Endometrial microvascular endothelial cells (primary cell): ENCODE data around the gene C1orf53. TPM values are rescaled to one million over a fixed set of nuclear protein-coding genes. Genes with fewer than 3 reads are reported as not detected.
"Not testable (repeated sequence)": the region's sequence is repeated elsewhere in the genome, so short reads cannot be mapped to it uniquely, and the experiment has no call there.

Experiments
- in situ Hi-C: cut with HindIII; loops from 2 replicates; pipeline ENCODE4 v1.10.0; 2017; ENCODE audit warnings: low sequenced_read_pairs, low pct_unique_long_range_greater_than_20kb; ENCODE audit errors: inconsistent ontology term
- total RNA-seq: library from RNA; depleted of rRNA; stranded (reverse); fragments of >200 nt; gene quantifications from one replicate; pipeline ENCODE4 v1.2.3, GENCODE V29; 2015; ENCODE audit errors: inconsistent ontology term

C1orf53 gene
- total RNA-seq, 1 donor from 2014 or later: not detected

DNA sequence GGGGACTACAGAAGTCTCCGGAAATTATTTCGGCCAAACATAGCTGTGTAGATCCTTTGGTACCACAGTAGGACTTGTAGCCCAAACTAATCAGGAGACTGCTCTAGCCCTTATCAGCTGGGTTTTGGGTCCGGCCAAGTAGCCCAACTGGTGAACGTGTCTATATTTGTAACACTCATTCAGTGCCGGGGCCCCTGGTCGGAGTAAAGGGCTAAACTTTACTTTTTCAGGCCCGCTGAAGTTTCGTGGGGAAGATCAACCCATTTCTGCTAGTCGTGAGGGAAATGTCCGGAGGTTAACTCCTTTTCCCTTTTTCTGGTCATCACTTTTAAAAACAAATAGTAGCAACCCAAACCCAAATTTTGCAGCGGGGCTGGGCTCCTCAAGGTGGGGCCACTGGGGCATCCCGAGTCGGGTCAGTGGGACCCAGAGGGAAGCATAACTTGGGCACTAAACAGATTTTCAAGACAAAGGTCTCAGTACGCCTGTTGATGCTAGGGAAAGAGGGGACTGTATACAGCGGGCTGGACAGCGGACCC is 16.4 kb downstream of the C1orf53 start:
- in situ Hi-C loops: no loop called here

- in situ Hi-C loops: no loop called here
Measured at GRCh38 chr1:197919346-197920066, 17.1 kb downstream of the C1orf53 start.

- in situ Hi-C loops: no loop called here
Measured at GRCh38 chr1:197920067-197920396, 17.6 kb downstream of the C1orf53 start.

DNA sequence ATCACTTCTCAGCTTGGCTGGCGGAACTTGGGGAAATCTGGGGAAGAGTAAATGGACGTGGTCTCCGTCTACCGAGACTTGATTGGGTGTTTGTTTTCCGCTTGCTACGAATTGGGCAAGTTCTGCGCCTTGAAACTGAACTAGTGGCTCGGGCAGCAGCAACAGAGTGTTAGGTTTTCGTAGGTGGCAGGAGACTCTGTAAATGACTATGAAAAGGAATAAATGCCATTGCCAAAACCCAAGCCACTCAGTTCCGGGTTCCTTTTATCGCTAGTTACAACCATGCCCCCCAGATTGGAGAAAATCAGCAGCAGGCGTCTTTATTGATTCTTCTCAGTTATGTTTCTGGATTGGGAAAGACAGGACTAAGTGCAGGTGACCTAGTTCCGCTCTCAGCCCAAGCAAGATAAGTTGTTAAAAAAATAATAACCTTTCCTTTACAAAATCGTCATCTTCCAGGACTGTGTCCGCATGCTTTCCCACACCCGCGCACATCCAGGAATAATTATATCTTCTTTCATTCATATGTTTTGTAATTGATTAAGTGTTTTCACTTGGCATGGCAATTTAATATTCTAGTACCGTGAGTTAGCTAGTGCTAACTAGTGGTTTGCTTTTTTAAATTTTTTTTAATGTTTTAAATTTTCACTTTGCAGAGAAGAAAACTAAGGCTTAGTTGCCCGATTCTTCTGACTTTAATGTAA is 18.1 kb downstream of the C1orf53 start:
- in situ Hi-C loops: no loop called here

GRCh38 chr1:197921235-197922069 is 19.0 kb downstream of the C1orf53 start:
- in situ Hi-C loops: no loop called here

DNA sequence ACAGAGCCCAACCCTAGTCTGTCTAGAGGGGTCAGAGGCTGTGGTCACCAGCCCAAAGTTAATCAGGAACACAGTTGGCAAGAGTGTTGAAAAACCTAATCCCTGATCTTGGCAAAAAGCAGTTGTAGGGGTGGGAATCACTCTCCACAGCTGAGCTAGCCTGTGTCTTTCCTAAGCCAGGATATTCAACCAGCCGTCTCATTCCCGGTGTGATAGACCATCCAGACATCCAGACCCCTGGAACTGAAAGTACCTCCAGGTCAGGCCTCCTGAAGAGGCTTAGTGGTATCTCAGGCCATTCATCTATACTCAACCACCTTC is 19.6 kb downstream of the C1orf53 start:
- in situ Hi-C loops: no loop called here

DNA sequence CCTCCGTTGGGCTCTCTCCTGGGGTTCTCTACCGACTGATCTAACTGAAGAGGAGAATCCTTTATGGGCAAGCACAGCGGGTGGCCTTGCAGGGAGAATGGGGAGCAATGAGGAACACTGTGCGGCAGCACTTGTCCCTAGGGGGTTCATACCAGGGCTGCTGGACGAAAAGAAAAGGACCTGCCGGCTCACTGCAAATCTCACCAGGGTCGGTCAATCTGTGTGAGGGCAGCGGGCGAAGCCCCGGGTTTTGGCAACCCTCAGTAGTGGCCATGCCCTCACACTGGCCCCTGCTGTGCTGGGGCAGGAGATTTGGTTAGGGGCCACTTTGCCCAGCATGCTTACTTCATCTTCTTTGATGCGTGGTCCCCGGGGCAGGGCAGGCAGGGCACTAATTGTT is 20.6 kb downstream of the C1orf53 start:
- in situ Hi-C loops: no loop called here

- in situ Hi-C loops: no loop called here
Measured at GRCh38 chr1:197924516-197925123, 22.2 kb downstream of the C1orf53 start.

GRCh38 chr1:197927908-197928665 is 25.7 kb downstream of the C1orf53 start:
- in situ Hi-C loops: no loop called here

- in situ Hi-C loops: no loop called here
Measured at GRCh38 chr1:197928849-197929336, 26.5 kb downstream of the C1orf53 start.

DNA sequence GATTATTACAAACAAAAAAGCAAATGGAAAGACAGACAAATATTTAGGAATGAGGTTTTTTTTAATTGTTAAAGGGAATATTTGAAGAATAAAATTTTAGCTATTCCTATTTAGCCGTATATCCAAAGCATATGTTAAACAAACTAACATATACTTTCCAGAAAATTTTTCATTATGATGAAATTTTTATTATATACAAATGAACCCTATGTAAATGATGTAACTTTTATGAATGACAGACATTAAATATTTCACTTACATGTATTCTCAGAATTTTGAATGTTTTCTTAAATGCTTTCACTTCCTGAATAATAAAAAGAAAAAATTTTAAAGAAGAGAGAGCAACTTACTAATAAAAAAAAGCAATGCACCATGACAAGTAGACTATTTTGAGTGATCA is 30.6 kb downstream of the C1orf53 start:
- in situ Hi-C loops: no loop called here

GRCh38 chr1:197933647-197934046 is 31.2 kb downstream of the C1orf53 start:
- in situ Hi-C loops: no loop called here

GRCh38 chr1:197937381-197937780 is 35.0 kb downstream of the C1orf53 start:
- in situ Hi-C loops: no loop called here

DNA sequence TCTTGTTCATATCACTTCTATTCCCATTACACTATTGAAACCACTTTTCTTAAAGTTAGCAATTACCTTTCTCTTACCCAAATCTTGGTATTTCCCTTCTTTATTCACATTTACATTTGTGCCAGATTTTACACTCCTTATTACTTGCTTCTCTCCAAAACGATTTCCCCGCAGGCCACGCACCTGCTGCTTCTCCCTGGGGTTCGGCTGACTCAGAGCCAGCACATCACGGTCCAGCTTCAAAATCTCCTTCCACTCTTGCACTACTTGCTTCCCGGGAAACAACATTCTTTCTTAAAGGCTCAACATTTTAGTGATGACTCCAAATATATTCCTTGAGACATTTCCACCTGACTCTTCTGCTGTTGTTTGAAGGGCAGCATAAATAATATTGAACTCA is 35.5 kb downstream of the C1orf53 start:
- in situ Hi-C loops: no loop called here

DNA sequence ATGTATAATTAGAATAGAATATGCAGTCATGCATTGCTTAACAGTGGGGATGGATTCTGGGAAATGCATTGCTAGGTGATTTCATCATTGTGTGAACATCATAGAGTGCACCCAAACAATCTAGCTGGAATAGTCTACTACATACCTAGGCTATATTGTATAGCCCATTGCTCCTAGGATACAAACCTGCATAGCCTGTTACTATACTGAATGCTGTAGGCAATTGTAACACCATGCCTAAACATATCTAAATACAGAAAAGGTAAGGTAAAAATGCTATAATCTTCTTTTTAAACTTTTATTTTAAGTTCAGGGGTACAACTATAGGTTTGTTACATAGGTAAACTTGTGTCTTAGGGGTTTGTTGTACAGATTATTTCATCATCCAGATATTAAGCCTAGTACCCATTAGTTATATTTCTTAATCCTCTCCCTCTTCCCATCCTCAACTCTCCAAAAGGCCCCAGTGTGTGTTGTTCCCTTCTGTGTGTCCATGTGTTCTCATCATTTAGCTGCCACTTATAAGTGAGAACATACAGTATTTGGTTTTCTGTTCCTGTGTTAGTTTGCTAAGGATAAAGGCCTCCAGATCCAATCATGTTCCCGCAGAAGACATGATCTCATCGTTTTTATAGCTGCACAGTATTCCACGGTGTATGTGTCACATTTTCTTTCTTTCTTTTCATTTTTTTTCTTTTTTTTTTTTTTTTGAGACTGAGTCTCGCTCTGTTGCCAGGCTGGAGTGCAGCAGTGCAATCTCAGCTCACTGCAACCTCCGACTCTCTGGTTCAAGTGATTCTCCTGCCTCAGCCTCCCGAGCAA is 36.9 kb downstream of the C1orf53 start:
- in situ Hi-C loops: not testable (repeated sequence)

GRCh38 chr1:197942042-197942441 is 39.6 kb downstream of the C1orf53 start:
- in situ Hi-C loops: no loop called here

GRCh38 chr1:197944485-197944884 is 42.1 kb downstream of the C1orf53 start:
- in situ Hi-C loops: no loop called here
